Measurements from ENCODE around the gene DHRS4.

DHRS4 gene

DNA sequence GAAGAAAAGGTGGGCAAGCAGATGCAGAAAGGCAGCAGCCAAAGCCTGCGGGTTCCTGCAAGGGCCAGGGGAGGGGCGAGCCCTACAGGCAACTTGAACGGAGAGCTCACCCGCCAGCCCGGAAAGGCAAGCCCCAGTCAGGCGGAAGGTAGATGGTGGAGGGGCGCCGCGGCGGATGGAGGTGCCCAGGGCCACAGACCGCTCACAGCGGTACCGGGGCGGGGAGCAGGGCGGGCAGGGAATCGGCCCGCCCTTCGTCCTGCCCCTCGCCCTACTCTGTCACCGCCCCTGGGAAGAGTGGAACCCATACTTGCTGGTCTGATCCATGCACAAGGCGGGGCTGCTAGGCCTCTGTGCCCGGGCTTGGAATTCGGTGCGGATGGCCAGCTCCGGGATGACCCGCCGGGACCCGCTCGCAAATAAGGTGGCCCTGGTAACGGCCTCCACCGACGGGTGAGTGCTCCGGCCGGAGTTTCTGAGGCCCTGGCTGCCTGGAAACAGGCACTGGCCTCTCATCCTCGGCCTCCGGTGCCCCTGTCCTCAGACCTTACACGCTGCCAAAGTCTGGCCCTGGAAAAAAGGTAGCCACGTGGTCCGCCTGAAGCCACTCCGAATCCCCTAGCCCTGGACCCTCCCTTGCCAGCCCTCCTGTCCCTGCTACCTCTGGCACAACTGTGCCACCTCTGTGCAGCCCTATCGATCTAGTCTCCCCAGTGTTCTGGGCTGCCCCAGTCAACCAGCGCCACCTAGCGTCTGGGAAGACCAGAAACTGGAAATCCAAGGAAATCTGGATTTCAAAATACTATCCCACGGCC lies at the start of gene DHRS4:
Gene DHRS4 (plus strand): TSS at position 307 of the 815 bp plus-strand sequence. CDS start 19 bp downstream, at position 326.
- DNase-seq (ENCODE audit: low spot score): peak; percentile 84

- DNase-seq (ENCODE audit: low spot score): peak; percentile 52
Measured at GRCh38 chr14:23910101-23910875, 43.3 kb upstream of the DHRS4 start.

- no peak for DNase-seq (ENCODE audit: low spot score)
Measured at GRCh38 chr14:23910876-23911210, 42.7 kb upstream of the DHRS4 start.

DNA sequence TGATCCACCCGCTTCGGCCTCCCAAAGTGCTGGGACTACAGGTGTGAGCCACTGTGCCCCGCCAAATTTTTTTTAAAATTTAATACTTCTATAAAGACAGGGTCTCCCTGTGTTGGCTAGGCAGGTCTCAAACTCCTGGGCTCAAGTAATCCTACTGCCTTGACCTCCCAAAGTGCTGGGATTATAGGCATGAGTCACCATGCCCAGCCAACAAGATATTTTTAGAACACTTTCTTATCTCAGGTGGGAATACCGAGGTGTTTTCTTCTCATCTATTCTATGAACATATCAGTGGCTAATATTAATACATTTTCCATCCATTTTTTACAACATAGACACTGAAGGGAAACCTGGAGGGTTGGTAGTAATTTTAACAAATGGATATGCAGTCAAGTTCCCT lies 38.0 kb upstream of the DHRS4 start:
- DNase-seq (ENCODE audit: low spot score): no peak

DNA sequence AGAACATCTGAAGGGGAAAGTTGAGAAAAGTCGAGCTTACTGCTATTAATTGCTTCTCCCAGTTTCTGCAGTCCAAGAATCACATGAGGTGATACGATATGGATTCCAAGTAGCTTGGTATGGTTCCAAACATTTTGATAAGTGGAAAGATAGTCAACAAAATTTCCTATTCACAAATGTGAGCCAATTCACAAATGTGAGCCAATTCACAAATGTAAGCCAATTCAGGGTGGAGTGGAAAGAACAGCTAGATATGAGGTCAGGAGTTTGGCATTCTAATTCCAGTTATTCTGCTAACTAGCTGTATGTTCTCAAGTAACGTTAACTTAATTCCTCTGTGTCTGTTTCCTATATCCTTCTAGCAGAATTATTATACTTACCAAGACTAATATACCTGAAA lies 37.6 kb upstream of the DHRS4 start:
- DNase-seq (ENCODE audit: low spot score): no peak

DNA sequence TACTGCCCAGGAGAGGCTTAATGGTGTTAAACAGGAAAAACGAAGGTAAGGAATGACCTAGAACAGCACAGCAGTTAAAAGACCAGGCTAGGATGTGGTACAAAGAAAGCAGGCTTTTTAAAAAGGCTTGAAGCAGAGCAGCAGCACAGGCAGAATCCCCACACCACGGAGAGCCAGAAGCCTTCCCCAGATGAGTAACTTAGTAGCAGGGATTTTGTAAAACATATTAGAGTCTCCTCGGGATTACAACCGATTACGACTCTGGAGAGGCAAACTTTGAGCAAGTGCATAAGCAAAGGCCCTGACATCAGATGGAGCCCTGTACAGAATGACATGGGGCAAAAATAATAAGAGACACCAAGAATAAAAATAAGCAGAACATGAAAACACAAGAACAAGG lies 37.1 kb upstream of the DHRS4 start:
- DNase-seq (ENCODE audit: low spot score): no peak

GRCh38 chr14:23922545-23922944 lies 31.0 kb upstream of the DHRS4 start:
- DNase-seq (ENCODE audit: low spot score): no peak

DNA sequence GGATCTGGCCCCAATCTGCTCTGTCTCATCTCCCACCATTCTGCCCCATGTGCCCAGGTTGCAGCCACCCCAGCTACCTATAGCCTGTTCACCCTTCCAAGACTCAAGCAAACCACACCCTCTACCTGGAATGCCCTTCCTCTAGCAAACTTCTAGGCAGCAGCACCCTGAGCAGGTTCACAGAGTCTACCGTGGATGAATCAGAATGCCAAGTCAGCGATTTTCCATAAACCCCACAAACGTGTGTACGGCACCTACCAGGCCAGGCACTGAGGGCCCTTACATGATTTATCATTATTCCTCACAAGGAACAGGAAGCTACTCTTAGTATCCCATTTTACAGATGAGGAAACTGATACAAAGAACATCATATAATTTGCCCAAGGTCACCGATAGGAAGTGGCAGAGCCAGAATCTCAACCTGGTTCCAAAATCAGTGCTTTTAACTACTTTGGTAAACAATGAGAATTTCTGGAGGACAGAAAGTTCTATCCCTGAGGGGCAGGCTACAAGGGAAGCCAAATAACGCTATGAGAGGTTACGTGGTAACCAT lies 28.0 kb upstream of the DHRS4 start:
- DNase-seq (ENCODE audit: low spot score): no peak

- no peak for DNase-seq (ENCODE audit: low spot score)
Measured at GRCh38 chr14:23926543-23926942, 27.0 kb upstream of the DHRS4 start.

DNA sequence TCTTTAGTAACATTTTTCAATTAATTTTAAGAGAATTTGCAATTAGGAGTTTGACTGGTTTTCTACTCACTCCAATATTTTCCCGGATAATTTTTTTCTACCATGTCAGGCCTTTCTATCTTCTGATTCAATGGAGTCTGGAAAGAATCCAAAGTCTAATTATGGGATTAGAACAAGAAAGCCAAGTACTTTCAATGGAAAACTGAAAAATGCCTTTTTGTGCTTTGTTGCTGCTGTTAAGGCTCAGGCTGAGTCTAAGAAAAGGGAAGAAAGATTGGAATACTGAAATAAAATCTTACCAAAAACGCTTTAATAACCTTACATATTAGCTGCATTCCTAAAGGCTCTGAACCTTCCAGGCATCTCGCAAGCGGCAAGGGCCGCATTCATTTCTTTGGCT lies 24.4 kb upstream of the DHRS4 start:
- no peak for DNase-seq (ENCODE audit: low spot score)

- DNase-seq (ENCODE audit: low spot score): peak; percentile 35
Measured at GRCh38 chr14:23929822-23930294, 23.7 kb upstream of the DHRS4 start.

DNA sequence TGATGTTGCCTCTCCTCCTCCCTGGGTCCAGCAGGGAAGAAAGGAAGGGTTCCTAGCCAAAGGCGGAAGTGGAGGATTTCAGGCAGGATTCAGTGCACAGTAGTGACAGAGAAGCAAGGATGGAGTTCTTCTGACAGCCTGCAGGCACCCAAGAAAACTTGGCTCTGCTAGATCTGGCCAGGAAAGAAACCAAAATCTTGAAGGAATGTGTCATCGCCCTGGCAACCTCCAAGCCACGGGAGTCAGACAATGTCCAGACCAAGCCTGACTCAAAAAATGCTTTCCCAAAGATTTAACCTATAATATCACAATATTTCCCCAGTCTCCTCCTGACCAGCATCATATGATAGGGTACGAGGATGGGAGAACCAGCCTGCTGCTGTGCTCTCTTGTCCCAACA lies 22.8 kb upstream of the DHRS4 start:
- DNase-seq (ENCODE audit: low spot score): no peak

- DNase-seq (ENCODE audit: low spot score): no peak
Measured at GRCh38 chr14:23931721-23932289, 21.8 kb upstream of the DHRS4 start.

GRCh38 chr14:23932639-23933038 lies 20.9 kb upstream of the DHRS4 start:
- no peak for DNase-seq (ENCODE audit: low spot score)

DNA sequence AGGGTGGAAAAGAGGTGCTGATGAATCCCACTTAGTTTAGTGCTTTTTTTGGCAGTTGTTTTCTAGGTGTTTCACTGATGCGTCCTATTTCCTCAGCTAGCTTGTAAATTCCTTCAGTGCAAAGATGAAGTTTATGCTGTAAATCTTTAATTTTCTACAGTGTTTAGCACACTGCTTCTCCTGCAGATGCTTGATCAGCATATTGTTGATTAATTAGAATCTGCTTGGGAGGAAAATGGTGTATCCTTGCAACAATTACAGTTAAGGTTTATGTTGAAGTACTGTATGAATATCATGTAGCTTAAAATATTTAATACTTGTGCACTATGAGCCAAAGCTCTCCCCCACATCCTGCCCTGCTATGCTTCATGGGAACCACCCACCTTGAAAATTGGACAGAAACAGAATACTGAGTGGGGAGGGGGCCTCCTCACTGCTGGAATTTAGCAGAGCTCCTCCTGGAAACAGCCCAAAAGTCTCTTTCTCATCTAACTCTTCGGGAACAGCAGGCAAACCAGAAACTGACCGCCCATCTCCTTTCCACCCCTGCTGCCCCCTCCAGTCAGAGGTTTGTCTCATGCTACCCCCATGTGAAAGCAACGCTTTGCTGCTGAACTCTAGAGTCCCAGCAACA lies 20.3 kb upstream of the DHRS4 start:
- no peak for DNase-seq (ENCODE audit: low spot score)

GRCh38 chr14:23933742-23934128 lies 19.8 kb upstream of the DHRS4 start:
- DNase-seq (ENCODE audit: low spot score): no peak

GRCh38 chr14:23935158-23935557 lies 18.4 kb upstream of the DHRS4 start:
- no peak for DNase-seq (ENCODE audit: low spot score)

- no peak for DNase-seq (ENCODE audit: low spot score)
Measured at GRCh38 chr14:23936084-23936829, 17.3 kb upstream of the DHRS4 start.

- no peak for DNase-seq (ENCODE audit: low spot score)
Measured at GRCh38 chr14:23937203-23937602, 16.4 kb upstream of the DHRS4 start.

DNA sequence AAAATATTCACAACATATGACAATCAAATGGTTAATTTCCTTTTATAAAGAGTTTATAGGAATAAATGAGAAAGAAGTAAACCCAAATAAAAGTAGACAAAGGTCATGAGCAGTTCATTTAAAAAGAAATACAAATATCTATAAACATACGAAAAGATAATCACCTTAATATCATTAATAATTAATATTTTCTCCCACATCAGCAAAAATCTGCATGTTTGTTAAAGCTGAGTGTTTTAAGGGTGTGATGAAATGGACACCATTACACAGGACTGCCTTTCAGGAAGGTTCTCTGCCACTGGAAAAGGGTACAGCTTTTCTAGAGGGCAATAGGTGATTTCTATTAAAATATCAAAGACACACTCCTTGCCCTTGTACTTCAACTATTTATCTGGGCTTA lies 14.7 kb upstream of the DHRS4 start:
- no peak for DNase-seq (ENCODE audit: low spot score)

DNA sequence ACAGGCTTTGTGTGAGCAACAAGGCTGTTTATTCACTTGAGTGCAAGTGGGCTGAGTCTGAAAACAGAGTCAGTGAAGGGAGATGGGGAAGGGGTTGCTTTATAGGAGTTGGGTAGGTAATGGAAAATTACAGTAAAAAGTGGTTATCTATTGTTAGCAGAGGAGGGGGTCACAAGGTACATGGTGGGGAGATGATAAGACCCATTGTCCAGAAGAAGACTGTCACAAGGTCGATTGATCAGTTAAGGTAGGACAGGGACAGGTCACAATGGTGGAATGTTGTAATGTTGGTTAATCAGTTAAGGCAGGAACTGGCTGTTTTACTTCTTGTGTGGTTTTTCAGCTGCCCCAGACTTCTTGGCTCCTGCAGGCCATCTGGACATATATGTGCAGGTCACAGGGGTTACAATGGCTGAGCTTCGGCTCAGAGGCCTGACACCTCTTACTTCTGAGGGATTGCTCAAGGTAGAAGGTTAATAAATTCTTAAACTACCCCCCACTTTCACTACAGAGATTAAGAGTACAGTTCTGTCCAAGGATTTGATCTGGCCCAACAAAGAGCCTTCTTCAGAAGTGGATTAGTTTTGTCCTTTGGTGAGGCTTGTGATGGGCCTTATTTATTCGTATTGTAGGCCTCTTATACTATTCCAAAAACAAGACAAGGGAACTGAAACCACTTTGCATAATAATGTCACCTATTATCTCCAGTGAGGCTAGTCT lies 13.8 kb upstream of the DHRS4 start:
- no peak for DNase-seq (ENCODE audit: low spot score)

Data from SW480 (cell line).